RKO (cell line): ENCODE results near the gene TBX1.
A peak's percentile ranks its signal among the peaks of the same experiment; 100 is the strongest.

Experiments
- DNase-seq: peaks from one replicate; pipeline ENCODE4 v3.0.0-alpha.2; 2016; ENCODE audit warnings: low spot score

TBX1 gene

GRCh38 chr22:19753996-19754700 is 6.4 kb upstream of the TBX1 start:
- DNase-seq = no peak

DNA sequence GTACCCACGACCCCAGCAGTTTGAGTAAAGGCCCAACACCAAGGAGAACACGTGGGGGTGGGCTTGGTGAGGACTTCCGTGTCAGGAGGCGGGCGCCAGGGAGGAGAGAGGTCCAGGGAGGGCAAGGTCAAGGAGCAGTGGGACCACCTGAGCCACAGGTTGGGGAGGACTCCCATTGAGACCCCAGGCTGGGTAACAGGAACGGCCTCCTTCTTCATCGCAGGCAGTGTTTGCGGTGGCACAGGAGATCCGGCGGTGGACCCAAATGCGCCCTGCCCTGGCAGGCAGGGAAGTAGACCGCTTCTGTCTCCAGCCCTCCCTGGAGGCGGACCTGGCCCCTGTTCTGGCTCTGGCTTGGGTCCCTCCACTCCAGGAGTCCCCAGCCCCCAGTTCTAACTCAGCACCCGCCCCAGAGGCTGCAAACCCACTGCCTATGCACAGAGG is 5.9 kb upstream of the TBX1 start:
- no peak for DNase-seq

GRCh38 chr22:19755145-19755710 is 5.3 kb upstream of the TBX1 start:
- DNase-seq = no peak

DNA sequence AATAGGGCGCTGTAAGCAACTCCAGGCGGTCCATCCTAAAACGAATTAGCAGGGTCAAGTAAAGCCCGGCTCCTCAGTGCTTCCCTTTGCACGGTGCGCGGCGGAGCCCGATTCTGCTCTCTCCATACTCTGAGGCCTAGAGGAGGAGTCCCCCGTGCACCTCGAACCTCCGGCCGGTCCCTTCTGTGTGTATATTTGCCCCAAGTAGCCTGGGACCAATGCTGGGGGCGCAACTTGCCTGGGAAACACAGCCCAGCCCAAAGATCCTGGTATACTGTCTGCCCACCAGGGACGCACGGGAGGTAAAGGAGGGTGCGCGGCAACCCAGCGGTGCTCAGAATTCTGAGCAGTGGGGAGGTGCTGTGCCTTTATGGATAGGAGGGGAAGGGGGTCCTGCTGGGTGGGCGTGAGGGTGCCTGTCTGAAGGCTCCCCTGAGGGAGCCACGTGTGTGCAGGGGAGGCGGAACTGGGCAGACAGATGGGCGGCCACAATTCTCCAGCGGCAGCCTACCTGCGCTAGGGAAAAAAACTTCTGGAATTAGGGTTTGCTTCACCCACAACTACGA is 4.8 kb upstream of the TBX1 start:
- DNase-seq = no peak

DNA sequence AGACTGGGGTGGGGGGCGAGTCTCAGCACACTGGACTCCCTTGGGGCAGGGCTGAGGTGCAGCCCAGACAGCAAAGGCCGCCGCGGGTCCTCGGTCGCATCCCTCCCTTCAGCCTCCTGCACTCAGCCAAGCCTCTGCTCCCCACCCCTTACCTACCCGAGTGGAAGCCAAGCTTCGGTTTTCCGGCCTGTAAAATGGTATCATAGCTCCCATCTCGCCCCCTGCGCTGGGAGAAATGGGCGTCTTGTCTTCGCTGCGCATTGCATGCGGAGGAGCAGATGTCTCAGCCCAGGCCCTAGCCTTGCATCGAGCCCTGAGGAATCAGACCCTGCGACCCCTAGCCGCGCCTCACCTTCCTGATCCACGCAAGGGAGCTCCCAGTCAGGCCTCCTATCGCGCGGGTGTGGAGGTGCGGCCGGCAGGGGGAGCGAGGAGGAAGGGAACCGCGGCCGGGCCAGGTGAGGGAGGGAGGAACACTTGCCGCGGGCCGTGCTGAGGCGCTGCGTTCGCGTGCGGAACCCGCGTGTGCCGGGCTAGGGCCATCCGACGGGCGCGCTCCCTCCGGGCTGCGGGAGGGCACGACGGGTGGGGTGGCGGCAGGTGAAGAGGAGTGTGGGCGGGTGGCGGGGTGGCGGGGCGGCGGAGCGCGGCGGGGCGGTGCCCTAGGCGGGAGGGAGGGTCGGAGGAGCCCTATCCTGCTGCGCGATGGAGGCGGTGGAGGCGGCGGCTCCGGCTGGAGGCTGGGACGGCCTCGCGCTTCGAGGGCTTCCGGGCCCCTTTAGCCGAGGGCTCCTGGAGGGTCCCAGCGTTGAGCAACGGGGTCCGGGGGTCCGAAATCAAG is 4.1 kb upstream of the TBX1 start:
- DNase-seq = peak; percentile 51

GRCh38 chr22:19757140-19757984 is 3.2 kb upstream of the TBX1 start:
- DNase-seq = peak; percentile 3

DNA sequence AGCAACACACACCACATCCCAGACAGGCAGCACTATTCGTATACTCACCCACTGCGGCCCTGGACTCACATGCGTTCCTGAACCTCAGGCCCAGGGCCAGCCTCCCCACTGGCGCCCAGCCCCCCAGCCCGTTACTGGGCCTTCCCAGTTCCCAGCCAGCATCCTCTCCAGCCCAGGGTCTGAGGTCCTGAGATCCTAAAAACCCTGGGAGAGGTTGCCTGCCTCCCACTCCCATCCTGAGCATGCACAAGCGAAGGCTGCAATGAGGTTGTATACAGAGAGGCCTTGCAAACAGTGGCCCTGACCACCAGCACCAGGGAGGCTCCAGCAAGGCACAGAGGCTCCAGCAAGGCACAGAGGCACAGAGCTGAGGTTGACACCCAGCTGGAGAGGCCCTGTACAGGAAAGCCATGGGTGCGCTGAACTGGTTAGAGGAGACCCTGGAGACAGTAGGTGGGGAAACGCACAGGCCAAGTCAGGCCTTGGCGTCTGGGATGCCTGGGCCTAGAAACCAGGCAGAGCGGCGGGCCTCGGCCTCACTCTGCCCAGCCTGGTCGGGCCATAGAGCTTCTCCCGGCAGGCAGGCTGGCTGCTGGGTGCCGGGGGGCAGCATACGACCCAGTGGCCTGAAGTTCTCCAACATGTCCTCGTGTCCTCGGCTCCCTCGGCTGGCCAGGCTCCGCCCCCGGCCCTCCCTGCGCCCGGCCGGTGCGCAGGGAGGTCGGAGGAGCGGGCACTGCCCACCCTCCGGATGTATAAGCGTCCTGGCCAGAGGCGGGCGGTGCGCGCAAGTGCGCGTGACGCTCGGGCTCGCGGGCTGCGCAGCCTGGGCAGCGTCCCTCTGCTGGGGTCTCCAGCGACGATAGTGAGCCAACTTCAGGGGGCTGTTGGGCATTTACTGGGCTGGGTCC is 2.3 kb upstream of the TBX1 start:
- DNase-seq = no peak

DNA sequence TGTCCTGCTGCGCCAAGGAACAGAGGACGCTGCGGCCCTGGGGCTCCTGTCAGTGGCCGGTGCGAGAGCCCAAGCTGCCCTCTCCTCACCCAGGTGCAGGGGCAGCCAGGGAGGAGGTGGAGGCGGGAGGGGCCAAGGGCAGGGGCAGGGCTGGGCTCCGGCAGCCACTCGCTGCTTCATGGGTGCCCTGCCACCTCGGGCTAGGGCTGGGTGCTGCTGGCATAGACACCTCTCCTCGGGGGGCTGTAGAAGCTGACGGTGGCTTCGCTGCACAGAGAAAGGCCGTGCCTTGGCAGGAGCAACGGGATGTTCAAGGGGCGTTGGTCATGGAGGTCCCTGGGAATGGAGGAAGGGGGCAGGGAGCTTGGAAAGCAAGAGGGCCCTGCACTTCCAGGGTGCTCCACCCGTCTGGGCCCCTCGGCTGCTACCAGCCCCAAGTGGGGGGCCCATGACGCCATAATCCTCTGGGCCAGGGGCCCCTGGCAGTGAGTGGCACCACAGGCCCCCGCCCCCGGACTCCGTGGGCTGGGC is 1.6 kb upstream of the TBX1 start:
- no peak for DNase-seq

DNA sequence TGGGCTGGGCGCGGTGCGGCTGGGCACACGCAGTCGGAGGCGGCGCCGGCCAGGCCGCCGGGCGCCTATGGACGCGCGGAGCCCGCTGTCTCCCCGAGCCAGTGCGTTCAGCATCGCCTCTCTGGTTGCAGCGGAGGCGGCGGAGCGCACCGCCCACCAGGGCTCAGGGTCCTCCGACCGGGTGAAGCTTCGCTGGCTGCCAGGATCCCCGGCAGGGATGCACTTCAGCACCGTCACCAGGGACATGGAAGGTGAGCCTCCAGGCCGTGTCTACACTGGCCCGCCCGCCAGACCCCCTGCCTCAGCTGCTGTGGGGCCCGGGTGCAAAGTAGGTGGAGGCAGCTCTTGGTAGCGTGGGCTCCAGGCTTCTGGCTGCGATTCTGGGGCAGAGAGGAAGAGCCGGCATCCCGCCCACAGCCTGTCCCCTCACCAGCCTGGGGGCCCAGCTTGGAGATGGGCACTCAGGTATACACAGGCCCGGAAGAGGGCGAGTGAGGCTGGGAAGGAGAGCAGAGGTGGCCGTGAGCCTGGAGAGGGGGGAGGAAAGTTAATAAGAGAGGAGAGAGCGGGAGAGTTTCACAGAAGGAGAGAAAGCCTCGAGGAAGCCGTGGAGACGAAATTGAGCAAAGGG is 1.0 kb upstream of the TBX1 start:
- no peak for DNase-seq

DNA sequence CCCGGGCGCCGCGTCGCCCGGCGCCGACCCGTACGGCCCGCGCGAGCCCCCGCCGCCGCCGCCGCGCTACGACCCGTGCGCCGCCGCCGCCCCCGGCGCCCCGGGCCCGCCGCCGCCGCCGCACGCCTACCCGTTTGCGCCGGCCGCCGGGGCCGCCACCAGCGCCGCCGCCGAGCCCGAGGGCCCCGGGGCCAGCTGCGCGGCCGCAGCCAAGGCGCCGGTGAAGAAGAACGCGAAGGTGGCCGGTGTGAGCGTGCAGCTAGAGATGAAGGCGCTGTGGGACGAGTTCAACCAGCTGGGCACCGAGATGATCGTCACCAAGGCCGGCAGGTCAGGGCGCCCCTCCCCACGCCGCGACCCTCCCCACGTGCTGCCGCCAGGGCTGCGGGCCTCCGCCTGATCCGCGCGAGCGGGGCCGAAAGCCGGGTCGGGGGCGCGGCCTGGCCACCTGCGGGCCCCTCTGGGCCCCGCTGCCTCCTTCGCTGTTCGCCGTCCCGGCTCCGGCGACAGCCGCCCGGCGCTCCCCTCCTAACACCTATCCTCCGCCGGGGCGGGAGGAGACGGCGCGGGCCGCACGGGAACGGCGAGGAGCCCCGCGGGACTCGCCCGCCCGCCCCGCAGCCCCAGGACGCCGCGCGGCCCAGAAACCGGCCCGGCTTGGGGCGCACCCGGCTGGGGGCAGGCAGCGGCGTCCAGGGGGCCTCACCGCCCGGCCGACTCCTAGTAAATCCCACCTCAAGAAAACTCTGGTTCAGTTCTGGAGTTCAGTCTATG is 560 bp downstream of the TBX1 start:
- no peak for DNase-seq

- DNase-seq = no peak
Measured at GRCh38 chr22:19761725-19762567, 1.4 kb downstream of the TBX1 start.

GRCh38 chr22:19762568-19763457 is 2.2 kb downstream of the TBX1 start:
- DNase-seq = no peak

DNA sequence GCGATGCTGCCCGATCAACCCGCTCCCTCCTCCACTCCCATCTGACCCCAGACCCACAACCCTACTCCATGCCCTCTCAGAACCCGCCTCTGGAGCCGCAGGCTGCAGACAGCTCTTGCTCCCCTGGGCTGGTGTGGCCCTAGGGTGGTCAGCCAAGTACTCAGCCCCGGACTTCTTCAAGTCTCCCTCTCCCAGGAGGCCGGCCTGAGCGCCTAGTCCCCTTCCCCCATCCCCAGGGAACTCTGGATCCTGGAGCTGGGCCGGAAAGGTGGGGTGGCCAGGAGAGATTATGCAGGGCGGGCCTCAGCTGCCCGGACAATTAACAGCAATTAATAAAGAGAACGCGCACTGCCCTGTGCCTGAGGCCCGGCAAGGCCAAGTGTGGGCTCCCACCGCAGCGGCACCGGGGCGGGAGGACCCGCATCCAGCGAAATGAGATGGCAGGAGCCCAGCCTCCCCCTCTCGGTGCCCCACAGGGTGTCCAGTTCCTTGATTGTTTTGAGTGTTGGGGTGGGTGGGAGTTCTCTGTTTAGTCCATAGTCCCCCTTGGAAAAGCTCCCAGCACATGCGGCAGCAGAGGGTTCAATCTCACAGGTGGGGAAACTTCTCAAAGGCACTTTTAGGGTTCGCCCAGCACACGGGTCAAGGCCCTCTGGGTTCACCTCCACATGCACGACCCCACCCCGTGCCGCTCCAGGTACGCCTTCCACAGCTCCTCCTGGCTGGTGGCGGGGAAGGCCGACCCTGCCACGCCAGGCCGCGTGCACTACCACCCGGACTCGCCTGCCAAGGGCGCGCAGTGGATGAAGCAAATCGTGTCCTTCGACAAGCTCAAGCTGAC is 3.1 kb downstream of the TBX1 start:
- DNase-seq = no peak

GRCh38 chr22:19764299-19764593 is 3.7 kb downstream of the TBX1 start:
- DNase-seq = no peak

- no peak for DNase-seq
Measured at GRCh38 chr22:19764636-19765476, 4.3 kb downstream of the TBX1 start.
